K562 (cell line): ENCODE results near the gene MOK. TPM values are rescaled to one million over a fixed set of nuclear protein-coding genes. Genes with fewer than 3 reads are reported as not detected.

Experiments
- FOXJ3 ChIP-seq: sonication (generic); formaldehyde crosslinking; IDR thresholded peaks from 2 replicates; pipeline ENCODE4 v1.4.0; 2020; ENCODE audit warnings: mild to moderate bottlenecking, missing genetic modification reagents
- KAT7 ChIP-seq: sonication (generic); formaldehyde crosslinking; IDR thresholded peaks from 2 replicates; pipeline ENCODE4 v1.8.0; 2022; ENCODE audit warnings: missing genetic modification reagents, mild to moderate bottlenecking, borderline replicate concordance
- NFXL1 ChIP-seq: fragments of 450-650 bp; formaldehyde crosslinking; IDR thresholded peaks from 2 replicates; pipeline ENCODE4 v1.4.0; 2021; ENCODE audit warnings: mild to moderate bottlenecking
- ZNF143 ChIP-seq: sonication (generic); formaldehyde crosslinking; IDR thresholded peaks from 2 replicates; pipeline ENCODE4 v1.9.0; 2022; ENCODE audit warnings: mild to moderate bottlenecking, missing genetic modification reagents
- polyA plus RNA-seq, 8 experiments: library from polyadenylated mRNA; depleted of rRNA in 4 of 8; stranded (reverse) in 5 of 8; unstranded in 3 of 8; fragments of >200 nt; fragmentation: Nextera tagmentation in 2 of 8; fragmentation: Illumina TruSeq in 1 of 8; extraction: Ambion mirVana in 2 of 8; extraction: Trizol in 1 of 8; gene quantifications; 2 replicates each; pipeline versions ENCODE4 v1.2.1 to v1.2.3, GENCODE V29; 2011 to 2014; ENCODE audit warnings: inconsistent platforms in 1 of 8, missing spikeins in 1 of 8
- total RNA-seq, 7 experiments: library from RNA; depleted of rRNA in 6 of 7; stranded (reverse); fragments of >200 nt in 6 of 7; fragmentation: Illumina TruSeq in 2 of 7; extraction: Trizol in 2 of 7; gene quantifications; 2 replicates each; pipeline versions ENCODE4 v1.2.1 to v1.2.3, GENCODE V29; 2011 to 2021; ENCODE audit warnings: low replicate concordance in 1 of 7
- TF ChIP-seq, protein P1 (sequence below): fragments of 450-650 bp; IDR thresholded peaks from 2 replicates; pipeline ENCODE4 v1.6.1; 2017; ENCODE audit warnings: antibody characterized with exemption
- TF ChIP-seq, protein P2 (sequence below): fragments of 200-800 bp; sonication (Bioruptor generic); IDR thresholded peaks from 2 replicates; pipeline ENCODE4 v1.6.1; 2017; ENCODE audit warnings: missing genetic modification characterization, missing compliant biosample characterization
- TF ChIP-seq, protein P3 (sequence below): sonication (generic); formaldehyde crosslinking; IDR thresholded peaks from 2 replicates; pipeline ENCODE4 v1.9.0; 2022; ENCODE audit warnings: mild to moderate bottlenecking, missing genetic modification reagents
- TF ChIP-seq, protein P4 (sequence below), 2 experiments: fragments of 150-350 bp in 1 of 2; IDR thresholded peaks; 2 replicates each; pipeline ENCODE4 v1.6.1; 2012 to 2016; ENCODE audit warnings: low read depth in 2 of 2, low read length in 2 of 2, mild to moderate bottlenecking in 1 of 2, moderate library complexity in 1 of 2
- TF ChIP-seq, protein P5 (sequence below), 2 experiments: fragments of 450-650 bp; IDR thresholded peaks; 2 replicates each; pipeline ENCODE4 v1.6.1; 2016

Gene MOK
- total and polyA plus RNA-seq, 9 of the 15 experiments (the other 6 are each of a cell fraction or from before 2014, with no cell fraction given) = 1.3 to 8.4 (median 5.3) TPM

DNA sequence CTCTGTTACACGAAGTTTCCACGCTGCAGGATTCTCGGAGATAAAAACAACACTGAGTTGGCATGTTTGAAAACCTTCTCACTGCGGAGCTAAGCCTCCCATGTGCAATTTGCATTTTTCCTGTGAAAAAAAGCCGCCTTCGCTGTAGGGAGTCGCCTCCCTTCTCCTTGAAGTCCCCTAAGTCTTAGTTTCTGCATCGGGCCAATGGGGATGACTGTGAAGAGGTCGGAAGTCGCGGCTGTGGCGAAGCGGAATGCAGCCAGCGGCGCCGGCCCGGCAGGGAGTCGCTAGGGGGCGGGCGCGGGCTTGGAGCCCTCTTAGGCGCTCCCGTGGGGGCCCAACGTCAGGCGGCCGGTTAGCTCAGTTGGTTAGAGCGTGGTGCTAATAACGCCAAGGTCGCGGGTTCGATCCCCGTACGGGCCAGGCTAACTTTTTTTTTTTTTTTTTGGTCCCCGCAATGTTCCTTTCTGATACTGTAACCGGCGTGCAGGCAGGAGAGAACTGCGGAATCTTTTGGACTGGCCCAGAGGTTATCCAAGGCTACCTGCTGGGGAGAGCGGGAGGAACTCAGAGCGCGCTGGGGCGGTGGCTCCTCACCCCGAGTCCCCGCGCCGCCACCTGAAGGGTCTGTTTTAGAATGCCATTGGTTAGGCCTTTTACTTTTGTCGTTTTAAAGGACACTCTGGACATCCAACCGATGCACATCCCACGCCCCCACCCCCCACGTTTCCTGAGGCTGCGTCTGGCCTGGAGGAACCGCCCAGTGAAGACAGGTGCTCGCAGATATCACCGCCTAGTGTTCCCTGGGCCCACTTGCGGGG, 12.0 kb upstream of the MOK start (continued):
- TF ChIP-seq FOXJ3 (CRISPR knock-in tag) (no peak), ZNF143 (no peak), KAT7 (CRISPR knock-in tag) (no peak), NFXL1 (CRISPR knock-in tag) (no peak)
- TF ChIP-seq, protein P1, sequence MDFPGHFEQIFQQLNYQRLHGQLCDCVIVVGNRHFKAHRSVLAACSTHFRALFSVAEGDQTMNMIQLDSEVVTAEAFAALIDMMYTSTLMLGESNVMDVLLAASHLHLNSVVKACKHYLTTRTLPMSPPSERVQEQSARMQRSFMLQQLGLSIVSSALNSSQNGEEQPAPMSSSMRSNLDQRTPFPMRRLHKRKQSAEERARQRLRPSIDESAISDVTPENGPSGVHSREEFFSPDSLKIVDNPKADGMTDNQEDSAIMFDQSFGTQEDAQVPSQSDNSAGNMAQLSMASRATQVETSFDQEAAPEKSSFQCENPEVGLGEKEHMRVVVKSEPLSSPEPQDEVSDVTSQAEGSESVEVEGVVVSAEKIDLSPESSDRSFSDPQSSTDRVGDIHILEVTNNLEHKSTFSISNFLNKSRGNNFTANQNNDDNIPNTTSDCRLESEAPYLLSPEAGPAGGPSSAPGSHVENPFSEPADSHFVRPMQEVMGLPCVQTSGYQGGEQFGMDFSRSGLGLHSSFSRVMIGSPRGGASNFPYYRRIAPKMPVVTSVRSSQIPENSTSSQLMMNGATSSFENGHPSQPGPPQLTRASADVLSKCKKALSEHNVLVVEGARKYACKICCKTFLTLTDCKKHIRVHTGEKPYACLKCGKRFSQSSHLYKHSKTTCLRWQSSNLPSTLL = peak; percentile 70; the same call in 1 of the 2 replicates
- TF ChIP-seq, protein P2, sequence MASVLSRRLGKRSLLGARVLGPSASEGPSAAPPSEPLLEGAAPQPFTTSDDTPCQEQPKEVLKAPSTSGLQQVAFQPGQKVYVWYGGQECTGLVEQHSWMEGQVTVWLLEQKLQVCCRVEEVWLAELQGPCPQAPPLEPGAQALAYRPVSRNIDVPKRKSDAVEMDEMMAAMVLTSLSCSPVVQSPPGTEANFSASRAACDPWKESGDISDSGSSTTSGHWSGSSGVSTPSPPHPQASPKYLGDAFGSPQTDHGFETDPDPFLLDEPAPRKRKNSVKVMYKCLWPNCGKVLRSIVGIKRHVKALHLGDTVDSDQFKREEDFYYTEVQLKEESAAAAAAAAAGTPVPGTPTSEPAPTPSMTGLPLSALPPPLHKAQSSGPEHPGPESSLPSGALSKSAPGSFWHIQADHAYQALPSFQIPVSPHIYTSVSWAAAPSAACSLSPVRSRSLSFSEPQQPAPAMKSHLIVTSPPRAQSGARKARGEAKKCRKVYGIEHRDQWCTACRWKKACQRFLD = peak; percentile 47; the same call in 1 of the 2 replicates
- TF ChIP-seq, protein P3, sequence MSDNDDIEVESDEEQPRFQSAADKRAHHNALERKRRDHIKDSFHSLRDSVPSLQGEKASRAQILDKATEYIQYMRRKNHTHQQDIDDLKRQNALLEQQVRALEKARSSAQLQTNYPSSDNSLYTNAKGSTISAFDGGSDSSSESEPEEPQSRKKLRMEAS (CRISPR knock-in tag) = no peak; the same call in 1 of the 2 replicates
- TF ChIP-seq, protein P4, sequence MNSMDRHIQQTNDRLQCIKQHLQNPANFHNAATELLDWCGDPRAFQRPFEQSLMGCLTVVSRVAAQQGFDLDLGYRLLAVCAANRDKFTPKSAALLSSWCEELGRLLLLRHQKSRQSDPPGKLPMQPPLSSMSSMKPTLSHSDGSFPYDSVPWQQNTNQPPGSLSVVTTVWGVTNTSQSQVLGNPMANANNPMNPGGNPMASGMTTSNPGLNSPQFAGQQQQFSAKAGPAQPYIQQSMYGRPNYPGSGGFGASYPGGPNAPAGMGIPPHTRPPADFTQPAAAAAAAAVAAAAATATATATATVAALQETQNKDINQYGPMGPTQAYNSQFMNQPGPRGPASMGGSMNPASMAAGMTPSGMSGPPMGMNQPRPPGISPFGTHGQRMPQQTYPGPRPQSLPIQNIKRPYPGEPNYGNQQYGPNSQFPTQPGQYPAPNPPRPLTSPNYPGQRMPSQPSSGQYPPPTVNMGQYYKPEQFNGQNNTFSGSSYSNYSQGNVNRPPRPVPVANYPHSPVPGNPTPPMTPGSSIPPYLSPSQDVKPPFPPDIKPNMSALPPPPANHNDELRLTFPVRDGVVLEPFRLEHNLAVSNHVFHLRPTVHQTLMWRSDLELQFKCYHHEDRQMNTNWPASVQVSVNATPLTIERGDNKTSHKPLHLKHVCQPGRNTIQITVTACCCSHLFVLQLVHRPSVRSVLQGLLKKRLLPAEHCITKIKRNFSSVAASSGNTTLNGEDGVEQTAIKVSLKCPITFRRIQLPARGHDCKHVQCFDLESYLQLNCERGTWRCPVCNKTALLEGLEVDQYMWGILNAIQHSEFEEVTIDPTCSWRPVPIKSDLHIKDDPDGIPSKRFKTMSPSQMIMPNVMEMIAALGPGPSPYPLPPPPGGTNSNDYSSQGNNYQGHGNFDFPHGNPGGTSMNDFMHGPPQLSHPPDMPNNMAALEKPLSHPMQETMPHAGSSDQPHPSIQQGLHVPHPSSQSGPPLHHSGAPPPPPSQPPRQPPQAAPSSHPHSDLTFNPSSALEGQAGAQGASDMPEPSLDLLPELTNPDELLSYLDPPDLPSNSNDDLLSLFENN (IDR thresholded peaks at IDR 0.05; ENCODE audit: low read depth in 2 of 2, low read length in 2 of 2) = no peak
- TF ChIP-seq, protein P5, sequence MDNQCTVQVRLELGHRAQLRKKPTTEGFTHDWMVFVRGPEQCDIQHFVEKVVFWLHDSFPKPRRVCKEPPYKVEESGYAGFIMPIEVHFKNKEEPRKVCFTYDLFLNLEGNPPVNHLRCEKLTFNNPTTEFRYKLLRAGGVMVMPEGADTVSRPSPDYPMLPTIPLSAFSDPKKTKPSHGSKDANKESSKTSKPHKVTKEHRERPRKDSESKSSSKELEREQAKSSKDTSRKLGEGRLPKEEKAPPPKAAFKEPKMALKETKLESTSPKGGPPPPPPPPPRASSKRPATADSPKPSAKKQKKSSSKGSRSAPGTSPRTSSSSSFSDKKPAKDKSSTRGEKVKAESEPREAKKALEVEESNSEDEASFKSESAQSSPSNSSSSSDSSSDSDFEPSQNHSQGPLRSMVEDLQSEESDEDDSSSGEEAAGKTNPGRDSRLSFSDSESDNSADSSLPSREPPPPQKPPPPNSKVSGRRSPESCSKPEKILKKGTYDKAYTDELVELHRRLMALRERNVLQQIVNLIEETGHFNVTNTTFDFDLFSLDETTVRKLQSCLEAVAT (IDR thresholded peaks at IDR 0.05) = peak in 1 of 2 experiments; percentile 64; a peak in 1 of 4 replicates
